22Rv1 (cell line): ENCODE measurements around the gene GRIA2.
A peak's percentile ranks its signal among the peaks of the same experiment; 100 is the strongest.

Experiments used
- H3K27ac ChIP-seq: fragments of 450-650 bp; 2 replicates; pipeline ENCODE4 v1.5.1; 2017
- ZFX ChIP-seq: fragments of 450-650 bp; IDR thresholded peaks from 2 replicates; pipeline ENCODE4 v1.6.1; 2017; ENCODE audit warnings: antibody characterized with exemption, borderline replicate concordance
- TF ChIP-seq, protein P1 (sequence below): fragments of 450-650 bp; IDR thresholded peaks from 2 replicates; pipeline ENCODE4 v1.5.1; 2017; ENCODE audit warnings: mild to moderate bottlenecking

The GRIA2 gene

DNA sequence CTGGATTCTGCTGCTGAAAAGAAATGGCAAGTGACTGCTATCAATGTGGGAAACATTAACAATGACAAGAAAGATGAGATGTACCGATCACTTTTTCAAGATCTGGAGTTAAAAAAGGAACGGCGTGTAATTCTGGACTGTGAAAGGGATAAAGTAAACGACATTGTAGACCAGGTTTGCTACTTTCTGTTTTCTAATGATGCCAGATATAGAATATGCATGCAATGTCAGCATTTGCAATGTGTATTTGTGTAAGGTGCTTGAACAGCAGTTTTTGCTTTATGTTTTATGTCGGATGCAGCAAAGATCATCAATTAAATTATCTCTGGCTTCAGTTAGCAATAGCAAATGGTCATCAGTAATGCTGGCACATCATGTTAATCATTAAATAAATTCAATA is 92.2 kb downstream of the GRIA2 start:
- TF ChIP-seq, protein P1, sequence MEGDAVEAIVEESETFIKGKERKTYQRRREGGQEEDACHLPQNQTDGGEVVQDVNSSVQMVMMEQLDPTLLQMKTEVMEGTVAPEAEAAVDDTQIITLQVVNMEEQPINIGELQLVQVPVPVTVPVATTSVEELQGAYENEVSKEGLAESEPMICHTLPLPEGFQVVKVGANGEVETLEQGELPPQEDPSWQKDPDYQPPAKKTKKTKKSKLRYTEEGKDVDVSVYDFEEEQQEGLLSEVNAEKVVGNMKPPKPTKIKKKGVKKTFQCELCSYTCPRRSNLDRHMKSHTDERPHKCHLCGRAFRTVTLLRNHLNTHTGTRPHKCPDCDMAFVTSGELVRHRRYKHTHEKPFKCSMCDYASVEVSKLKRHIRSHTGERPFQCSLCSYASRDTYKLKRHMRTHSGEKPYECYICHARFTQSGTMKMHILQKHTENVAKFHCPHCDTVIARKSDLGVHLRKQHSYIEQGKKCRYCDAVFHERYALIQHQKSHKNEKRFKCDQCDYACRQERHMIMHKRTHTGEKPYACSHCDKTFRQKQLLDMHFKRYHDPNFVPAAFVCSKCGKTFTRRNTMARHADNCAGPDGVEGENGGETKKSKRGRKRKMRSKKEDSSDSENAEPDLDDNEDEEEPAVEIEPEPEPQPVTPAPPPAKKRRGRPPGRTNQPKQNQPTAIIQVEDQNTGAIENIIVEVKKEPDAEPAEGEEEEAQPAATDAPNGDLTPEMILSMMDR: no peak
- no peak for TF ChIP-seq ZFX
- H3K27ac ChIP-seq: no peak overlapping the region

DNA sequence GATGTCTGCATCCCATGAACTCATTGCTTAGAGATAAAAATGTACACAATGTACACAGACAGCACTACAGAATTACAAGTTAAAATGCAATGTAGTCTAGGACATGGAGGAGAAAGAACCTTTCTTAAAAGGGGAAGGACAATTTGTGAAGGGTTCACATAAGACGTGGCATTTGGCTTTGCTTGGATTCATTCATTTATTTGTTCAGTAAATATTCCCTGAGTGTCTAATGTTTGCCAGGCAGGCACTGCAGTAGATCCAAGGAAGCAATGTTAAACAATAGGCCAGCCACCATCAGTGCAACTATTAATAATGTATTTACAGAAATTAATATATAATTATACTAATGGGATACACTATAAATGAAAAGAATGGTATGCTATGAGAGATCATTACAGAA is 94.4 kb downstream of the GRIA2 start:
- TF ChIP-seq ZFX: no peak
- TF ChIP-seq, protein P1: no peak
- peak overlapping the region; percentile 54 for H3K27ac ChIP-seq

DNA sequence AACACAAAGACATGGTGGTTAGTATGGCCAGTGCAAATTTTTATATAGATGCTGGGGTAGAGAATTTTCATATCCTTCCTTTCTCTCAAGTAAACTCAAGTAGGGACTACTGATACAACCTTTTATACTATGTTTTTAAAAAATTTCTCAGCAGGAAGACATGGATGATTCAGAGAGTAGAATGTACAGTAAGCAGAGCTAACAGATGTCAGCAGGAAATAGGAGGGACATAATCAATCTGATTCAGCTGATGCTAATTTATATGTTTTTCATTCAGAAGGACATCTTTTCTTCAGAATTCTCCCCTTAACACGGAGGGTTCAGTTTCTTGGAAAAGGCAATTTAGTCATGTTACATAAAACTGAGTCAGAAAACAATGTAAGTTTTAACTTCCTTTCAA is 95.4 kb downstream of the GRIA2 start:
- TF ChIP-seq, protein P1: no peak
- no peak for TF ChIP-seq ZFX
- H3K27ac ChIP-seq: no peak overlapping the region

DNA sequence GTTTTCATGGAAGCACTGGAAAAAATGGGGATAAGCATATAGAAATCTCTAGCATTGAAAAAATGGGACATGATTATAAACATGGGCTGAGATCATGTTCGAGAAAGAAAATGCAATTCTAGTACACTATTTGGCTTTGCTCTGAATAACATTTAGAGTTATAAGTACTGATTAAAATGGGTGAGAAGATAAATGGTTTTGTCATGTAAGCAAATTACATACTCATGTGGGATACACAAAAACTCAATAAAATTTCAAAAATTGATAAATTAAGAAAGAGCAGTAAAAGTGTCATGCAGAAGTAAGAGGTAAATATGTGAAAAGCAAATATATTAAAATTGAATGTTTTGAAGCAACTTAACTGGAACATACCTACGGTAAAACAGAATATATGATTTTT is 99.6 kb downstream of the GRIA2 start:
- TF ChIP-seq ZFX: no peak
- no peak overlapping the region for H3K27ac ChIP-seq

DNA sequence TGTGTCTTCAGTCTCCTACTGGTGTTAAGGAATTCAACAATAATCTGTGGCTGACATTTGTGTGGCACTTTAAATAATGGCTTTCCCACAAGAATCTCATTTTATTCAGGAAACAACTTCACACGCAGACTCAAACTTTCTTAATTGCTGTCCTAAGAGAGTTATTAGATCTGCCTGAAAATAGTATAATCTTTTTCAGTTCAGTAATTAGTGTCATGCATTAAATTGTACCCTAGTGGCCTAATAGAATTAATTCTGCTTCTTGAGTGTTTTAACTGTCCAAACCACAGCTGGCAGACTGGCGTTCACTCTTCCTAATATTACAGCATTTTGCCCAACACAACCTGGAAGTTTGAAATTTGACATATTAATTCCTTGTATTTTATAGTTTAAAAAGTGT is 107.1 kb downstream of the GRIA2 start:
- H3K27ac ChIP-seq: no peak overlapping the region
- TF ChIP-seq, protein P1: no peak
- no peak for TF ChIP-seq ZFX

DNA sequence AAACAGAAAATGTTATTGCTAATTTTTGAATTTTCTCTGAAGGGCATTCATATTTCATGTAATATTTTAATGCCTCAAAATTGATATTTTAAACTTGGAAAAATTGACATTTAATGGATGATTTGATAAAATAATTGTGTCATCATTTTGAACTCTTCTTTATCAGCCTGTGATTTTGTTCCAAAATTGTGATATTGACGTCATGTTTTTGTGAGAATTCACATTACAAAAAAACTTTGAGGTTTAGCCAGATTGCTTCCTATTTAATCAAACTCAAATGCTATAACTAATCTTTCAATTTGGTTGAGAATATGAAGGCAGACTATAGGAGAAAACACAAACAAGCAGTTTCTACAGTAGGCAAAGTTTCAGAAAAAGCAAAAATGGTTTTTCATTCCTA is 137.4 kb downstream of the GRIA2 start:
- TF ChIP-seq, protein P1: no peak
- no peak for TF ChIP-seq ZFX
- no peak overlapping the region for H3K27ac ChIP-seq

DNA sequence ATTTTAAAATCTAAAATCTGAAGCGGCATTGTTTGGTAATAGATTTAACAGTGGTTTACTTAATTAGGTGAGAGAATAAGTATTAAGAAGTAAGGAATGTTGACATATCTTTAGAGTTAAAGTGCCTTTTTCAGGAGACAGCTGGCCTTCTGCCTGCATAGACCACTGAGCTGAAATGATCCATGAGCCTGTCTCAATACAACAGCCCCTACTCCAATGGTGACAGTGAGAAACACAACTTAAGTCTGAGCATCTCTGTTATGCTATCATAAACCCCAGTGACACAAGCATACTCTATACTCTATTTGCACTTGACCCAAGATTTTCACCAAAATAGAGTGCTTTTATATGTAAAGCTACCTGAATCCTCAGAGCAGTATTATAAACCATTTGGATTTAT is 137.9 kb downstream of the GRIA2 start:
- TF ChIP-seq, protein P1: no peak
- TF ChIP-seq ZFX: no peak
- no peak overlapping the region for H3K27ac ChIP-seq

DNA sequence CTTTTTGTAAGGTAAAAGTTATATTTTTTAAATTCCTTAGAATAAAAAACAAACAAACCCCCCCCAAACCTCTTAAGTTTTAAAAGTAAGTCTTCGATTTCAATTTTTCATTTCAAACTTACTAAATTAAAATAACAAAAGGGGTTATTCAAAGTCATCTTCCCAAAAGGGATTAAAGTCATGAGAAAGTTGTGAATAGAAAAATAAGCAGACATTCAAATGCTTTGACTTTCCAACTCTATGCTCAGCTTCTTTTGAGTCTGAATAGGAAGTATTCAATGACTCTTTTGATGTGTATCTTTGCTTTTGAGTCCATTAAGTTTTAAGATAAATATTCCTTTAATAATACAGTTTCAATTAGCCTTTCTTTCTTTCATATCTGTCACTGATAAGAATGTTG is 138.3 kb downstream of the GRIA2 start:
- TF ChIP-seq ZFX: no peak
- TF ChIP-seq, protein P1: no peak
- H3K27ac ChIP-seq: no peak overlapping the region
